HG03196 (cell line): ENCODE results near the gene EFNA5.

Experiments
- ATAC-seq: cut with Tn5 transposase; IDR thresholded peaks from one replicate; pipeline ENCODE4 v1.9.1; 2021; ENCODE audit not compliant: unreplicated experiment

The EFNA5 gene

GRCh38 chr5:107403228-107403953 lies 267.3 kb downstream of the EFNA5 start:
- ATAC-seq = no peak

- no peak for ATAC-seq
Measured at GRCh38 chr5:107402434-107403227, 268.1 kb downstream of the EFNA5 start.

GRCh38 chr5:107401470-107402122 lies 269.1 kb downstream of the EFNA5 start:
- ATAC-seq = no peak

- no peak for ATAC-seq
Measured at GRCh38 chr5:107400328-107400727, 270.4 kb downstream of the EFNA5 start.

- ATAC-seq = no peak
Measured at GRCh38 chr5:107398703-107399102, 272.0 kb downstream of the EFNA5 start.

GRCh38 chr5:107396351-107396690 lies 274.4 kb downstream of the EFNA5 start:
- peak; percentile 40 for ATAC-seq

- ATAC-seq = peak; percentile 94
Measured at GRCh38 chr5:107395632-107396350, 274.9 kb downstream of the EFNA5 start.

- no peak for ATAC-seq
Measured at GRCh38 chr5:107393851-107394250, 276.9 kb downstream of the EFNA5 start.

GRCh38 chr5:107391787-107392186 lies 278.9 kb downstream of the EFNA5 start:
- ATAC-seq = no peak

GRCh38 chr5:107389775-107390148 lies 281.0 kb downstream of the EFNA5 start:
- ATAC-seq = no peak

- peak; percentile 84 for ATAC-seq
Measured at GRCh38 chr5:107389130-107389774, 281.5 kb downstream of the EFNA5 start.

- ATAC-seq = peak; percentile 40
Measured at GRCh38 chr5:107388141-107388861, 282.4 kb downstream of the EFNA5 start.

- ATAC-seq = no peak
Measured at GRCh38 chr5:107387526-107388140, 283.1 kb downstream of the EFNA5 start.

GRCh38 chr5:107385708-107386107 lies 285.0 kb downstream of the EFNA5 start:
- ATAC-seq = no peak

- ATAC-seq = no peak
Measured at GRCh38 chr5:107384256-107384655, 286.5 kb downstream of the EFNA5 start.

GRCh38 chr5:107383414-107383813 lies 287.3 kb downstream of the EFNA5 start:
- ATAC-seq = no peak

- ATAC-seq = no peak
Measured at GRCh38 chr5:107381189-107381856, 289.4 kb downstream of the EFNA5 start.

- ATAC-seq = no peak
Measured at GRCh38 chr5:107380654-107381053, 290.1 kb downstream of the EFNA5 start.

GRCh38 chr5:107378218-107378899 lies 292.4 kb downstream of the EFNA5 start:
- ATAC-seq = no peak
